CD4-positive, alpha-beta T cell treated with Interleukin-10 for 1 hour (primary cell): ENCODE results near the gene NDUFV3.
"Not testable (repeated sequence)": the region's sequence is repeated elsewhere in the genome, so short reads cannot be mapped to it uniquely, and the experiment has no call there.

ENCODE experiments used
- DNase-seq: peaks from one replicate; pipeline ENCODE4 v3.0.0-alpha.2; 2020

The NDUFV3 gene

GRCh38 chr21:42857216-42857615, 35.9 kb upstream of the NDUFV3 start:
- no peak for DNase-seq

GRCh38 chr21:42858185-42858847, 34.8 kb upstream of the NDUFV3 start:
- no peak for DNase-seq

GRCh38 chr21:42858957-42859890, 33.9 kb upstream of the NDUFV3 start:
- no peak for DNase-seq

- DNase-seq = no peak
Measured at GRCh38 chr21:42859891-42860230, 33.2 kb upstream of the NDUFV3 start.

- no peak for DNase-seq
Measured at GRCh38 chr21:42860345-42860744, 32.8 kb upstream of the NDUFV3 start.

GRCh38 chr21:42861311-42861847, 31.7 kb upstream of the NDUFV3 start:
- DNase-seq = no peak

GRCh38 chr21:42861848-42862400, 31.2 kb upstream of the NDUFV3 start:
- no peak for DNase-seq

- no peak for DNase-seq
Measured at GRCh38 chr21:42862774-42863503, 30.2 kb upstream of the NDUFV3 start.

- DNase-seq = no peak
Measured at GRCh38 chr21:42863504-42863870, 29.6 kb upstream of the NDUFV3 start.

GRCh38 chr21:42864286-42864685, 28.8 kb upstream of the NDUFV3 start:
- DNase-seq = no peak

- DNase-seq = no peak
Measured at GRCh38 chr21:42864815-42865775, 28.0 kb upstream of the NDUFV3 start.

- DNase-seq = no peak
Measured at GRCh38 chr21:42865776-42866160, 27.3 kb upstream of the NDUFV3 start.

GRCh38 chr21:42868196-42868595, 24.9 kb upstream of the NDUFV3 start:
- no peak for DNase-seq

- no peak for DNase-seq
Measured at GRCh38 chr21:42873096-42873495, 20.0 kb upstream of the NDUFV3 start.

GRCh38 chr21:42875811-42876210, 17.3 kb upstream of the NDUFV3 start:
- DNase-seq = not testable (repeated sequence)

GRCh38 chr21:42878678-42878992, 14.5 kb upstream of the NDUFV3 start:
- DNase-seq = no peak

- DNase-seq = peak; percentile 99
Measured at GRCh38 chr21:42878993-42879787, 13.9 kb upstream of the NDUFV3 start, which contains the start of gene WDR4. WDR4 (minus strand) TSS chr21:42879539; CDS start chr21:42879495, 44 bp downstream.

- no peak for DNase-seq
Measured at GRCh38 chr21:42880352-42880751, 12.8 kb upstream of the NDUFV3 start.

GRCh38 chr21:42883921-42884320, 9.2 kb upstream of the NDUFV3 start:
- DNase-seq = no peak

GRCh38 chr21:42887326-42887725, 5.8 kb upstream of the NDUFV3 start:
- no peak for DNase-seq

- DNase-seq = no peak
Measured at GRCh38 chr21:42892582-42892930, 553 bp upstream of the NDUFV3 start.
